Endothelial cell of umbilical vein (primary cell): Measurements from ENCODE around the gene DNAH9. TPM values are rescaled to one million over a fixed set of nuclear protein-coding genes. Genes with fewer than 3 reads are reported as not detected.

Experiments
- BruUV-seq: library from RNA; stranded (reverse); fragments of 400-500 nt; replicated peaks from 2 replicates; lab custom pipeline; 2021; lab: Mats Ljungman, UMichigan
- CTCF ChIA-PET: fragments of 300-600, 350-600 bp; sonication (Branson Sonifier 250); formaldehyde crosslinking; loops from one replicate; lab custom pipeline; 2021; ENCODE audit warnings: antibody characterized with exemption, inconsistent platforms; lab: Charles Lee
- POLR2A ChIA-PET: fragments of 300-600, 350-600 bp; sonication (Branson Sonifier 250); formaldehyde crosslinking; loops from one replicate; lab custom pipeline; 2021; ENCODE audit warnings: antibody characterized with exemption, inconsistent platforms; lab: Charles Lee
- DNase-seq: peaks from one replicate; pipeline ENCODE4 v3.0.0-alpha.2; 2011; ENCODE audit warnings: low read depth, low spot score
- FAIRE-seq: peaks from 2 replicates; lab custom pipeline; 2011; peaks lifted over from hg19 to GRCh38; lab: Jason Lieb, UNC
- H2AFZ ChIP-seq: 2 replicates; pipeline ENCODE4 v1.6.0; 2012; ENCODE audit warnings: low read depth, low read length, control low read depth, inconsistent platforms
- H3K27ac ChIP-seq: 2 replicates; pipeline ENCODE4 v1.5.1; 2011; ENCODE audit warnings: low read depth, mild to moderate bottlenecking, control low read depth, low read length, moderate library complexity; ENCODE audit not compliant: insufficient read depth
- H3K27me3 ChIP-seq, 2 experiments: 2 replicates each; pipeline versions ENCODE4 v1.6.0 to v1.6.1; 2011; ENCODE audit warnings: low read length in 2 of 2, mixed read lengths in 1 of 2; ENCODE audit not compliant: control insufficient read depth in 2 of 2, insufficient read depth in 2 of 2
- H3K36me3 ChIP-seq, 2 experiments: 2 replicates in 1 of 2; 3 replicates in 1 of 2; pipeline ENCODE4 v1.5.1; 2011; ENCODE audit warnings: low read length in 2 of 2, mild to moderate bottlenecking in 1 of 2, moderate library complexity in 1 of 2; ENCODE audit not compliant: control insufficient read depth in 2 of 2, insufficient read depth in 2 of 2; ENCODE audit errors: extremely low read depth in 1 of 2
- H3K4me1 ChIP-seq: 3 replicates; pipeline ENCODE4 v1.5.1; 2011; ENCODE audit warnings: mild to moderate bottlenecking, low read length; ENCODE audit not compliant: control insufficient read depth, insufficient read depth; ENCODE audit errors: extremely low read depth
- H3K4me2 ChIP-seq: 2 replicates; pipeline ENCODE4 v1.6.1; 2011; ENCODE audit warnings: low read length, control low read depth, mixed read lengths; ENCODE audit not compliant: insufficient read depth
- H3K4me3 ChIP-seq, 3 experiments: fragments of 200-600 bp in 1 of 3; sonication (generic), shearing (Covaris generic) in 1 of 3; replicated peaks in 1 of 3; 2 replicates each; pipeline ENCODE4 v1.5.1; 2011 to 2016; ENCODE audit warnings: control low read depth in 3 of 3, low read length in 3 of 3, mild to moderate bottlenecking in 2 of 3, inconsistent platforms in 1 of 3, low read depth in 1 of 3, moderate library complexity in 1 of 3; ENCODE audit not compliant: insufficient read depth in 1 of 3
- H3K79me2 ChIP-seq: 2 replicates; pipeline ENCODE4 v1.6.0; 2012; ENCODE audit warnings: low read length, inconsistent platforms; ENCODE audit not compliant: control insufficient read depth, insufficient read depth
- H3K9ac ChIP-seq: replicated peaks from 2 replicates; pipeline ENCODE3; 2011; ENCODE audit warnings: low read length, control low read depth; ENCODE audit not compliant: insufficient read depth; ENCODE audit errors: extremely low read depth
- H3K9me1 ChIP-seq: replicated peaks from 3 replicates; pipeline ENCODE4 v1.6.0; 2011; ENCODE audit warnings: mild to moderate bottlenecking, low read length; ENCODE audit not compliant: control insufficient read depth, insufficient read depth; ENCODE audit errors: extremely low read depth
- H3K9me3 ChIP-seq: replicated peaks from 2 replicates; pipeline ENCODE4 v1.5.1; 2012; ENCODE audit warnings: low read length, inconsistent platforms; ENCODE audit not compliant: control insufficient read depth, insufficient read depth
- H4K20me1 ChIP-seq: replicated peaks from 2 replicates; pipeline ENCODE3; 2011; ENCODE audit warnings: mild to moderate bottlenecking, low read length; ENCODE audit not compliant: control insufficient read depth, insufficient read depth; ENCODE audit errors: extremely low read depth
- CTCF ChIP-seq, 2 donors: IDR thresholded peaks; 1 replicate in 1 of 2; 2 replicates in 1 of 2; pipeline ENCODE4 v1.5.1; 2011; ENCODE audit warnings: low read length in 2 of 2, mild to moderate bottlenecking in 2 of 2, moderate library complexity in 2 of 2, control low read depth in 1 of 2, inconsistent platforms in 1 of 2, low read depth in 1 of 2; ENCODE audit not compliant: insufficient read depth in 1 of 2; ENCODE audit errors: extremely low read depth in 1 of 2
- EZH2 ChIP-seq: IDR thresholded peaks from 2 replicates; pipeline ENCODE4 v1.6.1; 2012; ENCODE audit warnings: borderline replicate concordance, low read depth, mild to moderate bottlenecking, moderate library complexity, low read length, inconsistent platforms; ENCODE audit not compliant: severe bottlenecking
- GATA2 ChIP-seq: IDR thresholded peaks from 2 replicates; pipeline ENCODE4 v1.7.0; 2011; ENCODE audit warnings: low read depth, mild to moderate bottlenecking, moderate library complexity, mixed read lengths, low read length; ENCODE audit not compliant: insufficient read length, insufficient read depth
- MAX ChIP-seq: IDR thresholded peaks from 2 replicates; pipeline ENCODE4 v1.6.1; 2011; ENCODE audit not compliant: insufficient read depth, insufficient read length
- MYC ChIP-seq: IDR thresholded peaks from one replicate; pipeline ENCODE4 v1.6.1; 2011; ENCODE audit warnings: mild to moderate bottlenecking, low read depth, low read length
- POLR2A ChIP-seq: IDR thresholded peaks from 2 replicates; pipeline ENCODE4 v1.6.1; 2012; ENCODE audit warnings: low read depth, mild to moderate bottlenecking, control low read depth, low read length
- POLR2AphosphoS5 ChIP-seq: IDR thresholded peaks from 2 replicates; pipeline ENCODE4 v1.6.1; 2012; ENCODE audit warnings: low read depth, mild to moderate bottlenecking, control low read depth, low read length, moderate library complexity; ENCODE audit not compliant: insufficient read depth
- dilution Hi-C: fragments of 300-500 bp; cut with MboI; formaldehyde crosslinking; loops from one replicate; pipeline ENCODE4 v1.15.0; 2019; ENCODE audit warnings: low sequenced_read_pairs; ENCODE audit not compliant: extremely low pct_ligation_motif_present
- intact Hi-C: fragments of 100-400 bp; cut with micrococcal nuclease; formaldehyde crosslinking; loops from one replicate; pipeline ENCODE4 v1.10.0; 2022
- polyA plus RNA-seq, 4 experiments: library from polyadenylated mRNA; depleted of rRNA in 3 of 4; stranded (reverse) in 3 of 4; unstranded in 1 of 4; fragments of >200 nt; gene quantifications; 2 replicates each; pipeline versions ENCODE4 v1.2.1 to v1.2.3, GENCODE V29; 2011 to 2012; ENCODE audit warnings: missing spikeins in 1 of 4
- total RNA-seq: library from RNA; stranded (reverse); gene quantifications from 2 replicates; pipeline ENCODE4 v1.2.3, GENCODE V29; 2021

DNAH9 gene
- total and polyA plus RNA-seq, 2 donors (not counting 3 experiments of a cell fraction or from before 2014, with no cell fraction given) = not detected

- Histone ChIP-seq H3K27ac (no peak overlapping the region), H3K27me3 (no peaks in the 10 kb centered on the region), H3K9me1 (no peaks in the 10 kb centered on the region), H3K4me3 (no peak overlapping the region), H3K4me2 (no peak overlapping the region), H4K20me1 (no peaks in the 10 kb centered on the region), H3K79me2 (no peaks in the 10 kb centered on the region), H2AFZ (no peak overlapping the region), H3K9ac (no peak overlapping the region), H3K36me3 (no peaks in the 10 kb centered on the region), H3K9me3 (no peaks in the 10 kb centered on the region), H3K4me1 (no peaks in the 10 kb centered on the region)
- no peak for TF ChIP-seq MYC
- TF ChIP-seq EZH2 = no peak
- TF ChIP-seq GATA2 = no peak
- no peak for TF ChIP-seq POLR2A
- no peak for TF ChIP-seq CTCF (IDR thresholded peaks at IDR 0.05; ENCODE audit: extremely low read depth in 1 of 2, insufficient read depth in 1 of 2, low read depth in 1 of 2, low read length in 2 of 2)
- TF ChIP-seq MAX = no peak
- no peak for TF ChIP-seq POLR2AphosphoS5
- intact Hi-C loops = no loop called here
- CTCF ChIA-PET = no interaction called here
- POLR2A ChIA-PET = no interaction called here
- FAIRE-seq = no peak
- BruUV-seq = no TSS peak
- dilution Hi-C loops = no loop called here
- no peak for DNase-seq
These were observed 324.4 kb downstream of the DNAH9 start for GRCh38 chr17:11922638-11923037.
